ENCODE data around the gene CDH5. TPM values are rescaled to one million over a fixed set of nuclear protein-coding genes. Genes with fewer than 3 reads are reported as not detected.

The CDH5 gene
- total and polyA plus RNA-seq, 2 of the 13 experiments (the other 11 are each of a cell fraction or from before 2014, with no cell fraction given) = 0.71 to 1.1 TPM

DNA sequence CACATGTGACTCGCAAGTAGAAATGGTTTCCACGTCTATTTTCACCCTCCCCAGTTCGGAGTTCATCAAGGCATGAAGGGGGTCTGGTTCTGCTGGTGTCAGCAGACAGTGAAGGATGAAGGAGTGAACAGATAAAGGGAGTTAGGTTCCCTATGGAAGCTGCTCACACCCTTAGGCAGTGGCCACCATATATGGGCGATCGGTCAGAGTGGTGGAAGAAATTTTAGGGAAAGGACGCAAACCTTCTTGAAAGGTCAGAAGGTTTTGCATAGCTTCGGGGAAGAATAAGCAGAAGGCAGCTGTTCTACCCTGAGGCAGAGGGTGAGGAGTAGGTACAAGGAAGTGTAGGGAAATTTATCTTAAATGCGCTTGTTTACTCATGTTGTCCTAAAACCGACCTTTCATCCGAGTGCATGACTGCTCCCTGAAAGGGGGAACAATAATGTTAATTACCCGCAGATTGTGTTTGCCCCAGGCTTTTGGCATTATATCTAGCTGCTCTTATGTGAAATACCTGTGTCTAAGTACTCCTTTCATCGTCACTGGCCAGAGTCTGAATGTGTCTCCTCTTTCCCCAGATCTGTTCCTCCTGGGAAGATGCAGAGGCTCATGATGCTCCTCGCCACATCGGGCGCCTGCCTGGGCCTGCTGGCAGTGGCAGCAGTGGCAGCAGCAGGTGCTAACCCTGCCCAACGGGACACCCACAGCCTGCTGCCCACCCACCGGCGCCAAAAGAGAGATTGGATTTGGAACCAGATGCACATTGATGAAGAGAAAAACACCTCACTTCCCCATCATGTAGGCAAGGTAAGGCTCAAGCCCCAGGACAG, 12.5 kb downstream of the CDH5 start:
- H4K20me1 ChIP-seq (ENCODE audit: insufficient read depth, low read length) = no peaks in the 10 kb centered on the region
- ChIA-PET CTCF (ENCODE audit: low intra/inter-chr PET ratio, low total read pairs) (no interaction called here), POLR2A (no interaction called here)
- no peaks in the 10 kb centered on the region for H3K9me3 ChIP-seq (ENCODE audit: low read length)
- BruUV-seq (replicated peaks) = no TSS peak
- DNase-seq (ENCODE audit: low spot score) (no peak), FAIRE-seq (no peak), ATAC-seq (no peak)
- no peaks in the 10 kb centered on the region for H3K36me3 ChIP-seq (replicated peaks in 1 of 2; ENCODE audit: control insufficient read depth in 1 of 2, insufficient read depth in 2 of 2, low read length in 2 of 2)
- no peak overlapping the region for H3K27ac ChIP-seq (ENCODE audit: extremely low read length, insufficient read depth, low read length)
- 57% methylated on average over 18 of the region's 18 CpGs for WGBS (ENCODE audit: low lambda C conversion rate)
- peaks cover 4 to 8% of the 10 kb centered on the region in 2 experiments; a peak in 2 of 5 replicates for H3K27me3 ChIP-seq (ENCODE audit: control insufficient read depth in 1 of 2, insufficient read depth in 2 of 2, low read length in 2 of 2)
- H2AFZ ChIP-seq (ENCODE audit: low read length) = no peak overlapping the region
- no peak overlapping the region for H3K4me3 ChIP-seq (replicated peaks in 1 of 3; ENCODE audit: insufficient read depth in 1 of 3, low read depth in 2 of 3, low read length in 3 of 3)
- peaks cover 43% of the 10 kb centered on the region for H3K4me1 ChIP-seq (ENCODE audit: insufficient read depth, low read length)
- no peak for TF ChIP-seq ZNF557 (CRISPR knock-in tag; IDR thresholded peaks at IDR 0.05)
- TF ChIP-seq FOSL2 (CRISPR knock-in tag; IDR thresholded peaks at IDR 0.05) = no peak
- no peak for TF ChIP-seq KLF12 (CRISPR knock-in tag; IDR thresholded peaks at IDR 0.05; ENCODE audit: borderline replicate concordance)
- TF ChIP-seq U2AF1 (optimal IDR thresholded peaks at IDR 0.05; ENCODE audit: low read depth, low read length) = no peak
- TF ChIP-seq, protein P1, sequence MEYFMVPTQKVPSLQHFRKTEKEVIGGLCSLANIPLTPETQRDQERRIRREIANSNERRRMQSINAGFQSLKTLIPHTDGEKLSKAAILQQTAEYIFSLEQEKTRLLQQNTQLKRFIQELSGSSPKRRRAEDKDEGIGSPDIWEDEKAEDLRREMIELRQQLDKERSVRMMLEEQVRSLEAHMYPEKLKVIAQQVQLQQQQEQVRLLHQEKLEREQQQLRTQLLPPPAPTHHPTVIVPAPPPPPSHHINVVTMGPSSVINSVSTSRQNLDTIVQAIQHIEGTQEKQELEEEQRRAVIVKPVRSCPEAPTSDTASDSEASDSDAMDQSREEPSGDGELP (IDR thresholded peaks at IDR 0.05; ENCODE audit: borderline replicate concordance, low read depth) = no peak
- no peak overlapping the region for H3K9ac ChIP-seq (ENCODE audit: insufficient read depth, low read depth, low read length)
- no peaks in the 10 kb centered on the region for H3K79me2 ChIP-seq (ENCODE audit: insufficient read depth, low read length)
- intact Hi-C loops (cut with micrococcal nuclease; ENCODE audit: unreplicated experiment) (no loop called here), in situ Hi-C loops (cut with HindIII; ENCODE audit: extremely low pct_ligation_motif_present, low pct_unique_long_range_greater_than_20kb) (no loop called here)
- H3K4me2 ChIP-seq (ENCODE audit: low read depth, low read length) = no peak overlapping the region

DNA sequence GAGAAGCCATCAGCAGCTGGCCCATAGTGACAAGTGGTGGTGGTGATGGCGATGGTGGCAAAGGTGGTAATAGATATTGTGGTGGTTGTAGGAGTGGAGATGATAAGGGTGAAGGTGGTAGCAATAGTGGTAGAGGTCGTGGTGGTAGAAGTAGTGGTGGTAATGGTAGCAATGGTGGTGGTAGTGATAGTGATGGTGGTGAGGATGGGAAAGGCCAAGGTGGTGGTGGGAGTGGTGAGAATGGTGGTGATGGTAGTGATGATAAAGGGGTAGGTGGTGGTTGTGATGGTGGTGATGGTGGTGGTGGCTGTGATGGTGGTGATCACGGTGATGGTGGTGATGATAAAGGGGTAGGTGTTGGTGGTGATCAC, 13.1 kb downstream of the CDH5 start:
- intact Hi-C loops (cut with micrococcal nuclease; ENCODE audit: unreplicated experiment) (no loop called here), in situ Hi-C loops (cut with HindIII; ENCODE audit: extremely low pct_ligation_motif_present, low pct_unique_long_range_greater_than_20kb) (no loop called here)
- no TSS peak for BruUV-seq (replicated peaks)
- ChIA-PET POLR2A (no interaction called here), CTCF (ENCODE audit: low intra/inter-chr PET ratio, low total read pairs) (no interaction called here)
- H4K20me1 ChIP-seq (ENCODE audit: insufficient read depth, low read length) = no peaks in the 10 kb centered on the region
- no peaks in the 10 kb centered on the region for H3K36me3 ChIP-seq (replicated peaks in 1 of 2; ENCODE audit: control insufficient read depth in 1 of 2, insufficient read depth in 2 of 2, low read length in 2 of 2)
- no peak overlapping the region for H3K4me3 ChIP-seq (replicated peaks in 1 of 3; ENCODE audit: insufficient read depth in 1 of 3, low read depth in 2 of 3, low read length in 3 of 3)
- ATAC-seq (no peak), DNase-seq (ENCODE audit: low spot score) (no peak), FAIRE-seq (no peak)
- no peak overlapping the region for H3K4me2 ChIP-seq (ENCODE audit: low read depth, low read length)
- H2AFZ ChIP-seq (ENCODE audit: low read length) = no peak overlapping the region
- H3K4me1 ChIP-seq (ENCODE audit: insufficient read depth, low read length) = peaks cover 43% of the 10 kb centered on the region
- H3K27ac ChIP-seq (ENCODE audit: extremely low read length, insufficient read depth, low read length) = no peak overlapping the region
- H3K9ac ChIP-seq (ENCODE audit: insufficient read depth, low read depth, low read length) = no peak overlapping the region
- 46% methylated on average over 3 of the region's 3 CpGs for whole genome bisulfite sequencing (ENCODE audit: low lambda C conversion rate)
- H3K9me3 ChIP-seq (ENCODE audit: low read length) = no peaks in the 10 kb centered on the region
- no peaks in the 10 kb centered on the region for H3K79me2 ChIP-seq (ENCODE audit: insufficient read depth, low read length)
- TF ChIP-seq, protein P2, sequence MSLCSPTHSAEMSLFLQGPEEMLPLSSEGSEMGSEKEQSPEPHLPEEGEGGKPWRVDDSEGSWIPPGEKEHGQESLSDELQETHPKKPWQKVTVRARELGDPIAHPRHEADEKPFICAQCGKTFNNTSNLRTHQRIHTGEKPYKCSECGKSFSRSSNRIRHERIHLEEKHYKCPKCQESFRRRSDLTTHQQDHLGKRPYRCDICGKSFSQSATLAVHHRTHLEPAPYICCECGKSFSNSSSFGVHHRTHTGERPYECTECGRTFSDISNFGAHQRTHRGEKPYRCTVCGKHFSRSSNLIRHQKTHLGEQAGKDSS (CRISPR knock-in tag; IDR thresholded peaks at IDR 0.05; ENCODE audit: borderline replicate concordance, low read depth) = no peak
- TF ChIP-seq ATM (IDR thresholded peaks at IDR 0.05; ENCODE audit: borderline replicate concordance) (no peak), PLRG1 (conservative IDR thresholded peaks at IDR 0.05) (0 out of 2 replicates have a peak, but pooled peaks have one; percentile 88), NFRKB (IDR thresholded peaks at IDR 0.05) (0 out of 2 replicates have a peak, but pooled peaks have one; percentile 9), ZNF782 (CRISPR knock-in tag; IDR thresholded peaks at IDR 0.05; ENCODE audit: borderline replicate concordance) (no peak), ATF7-NPFF (CRISPR knock-in tag; IDR thresholded peaks at IDR 0.05; ENCODE audit: low read depth) (no peak), KLF11 (CRISPR knock-in tag; IDR thresholded peaks at IDR 0.05) (no peak), CCDC6 (CRISPR knock-in tag; IDR thresholded peaks at IDR 0.05) (no peak), FOXK2 (IDR thresholded peaks at IDR 0.05) (0 out of 2 replicates have a peak, but pooled peaks have one; percentile 13), NBN (conservative IDR thresholded peaks at IDR 0.05) (0 out of 2 replicates have a peak, but pooled peaks have one; percentile 63)
- TF ChIP-seq, protein P3, sequence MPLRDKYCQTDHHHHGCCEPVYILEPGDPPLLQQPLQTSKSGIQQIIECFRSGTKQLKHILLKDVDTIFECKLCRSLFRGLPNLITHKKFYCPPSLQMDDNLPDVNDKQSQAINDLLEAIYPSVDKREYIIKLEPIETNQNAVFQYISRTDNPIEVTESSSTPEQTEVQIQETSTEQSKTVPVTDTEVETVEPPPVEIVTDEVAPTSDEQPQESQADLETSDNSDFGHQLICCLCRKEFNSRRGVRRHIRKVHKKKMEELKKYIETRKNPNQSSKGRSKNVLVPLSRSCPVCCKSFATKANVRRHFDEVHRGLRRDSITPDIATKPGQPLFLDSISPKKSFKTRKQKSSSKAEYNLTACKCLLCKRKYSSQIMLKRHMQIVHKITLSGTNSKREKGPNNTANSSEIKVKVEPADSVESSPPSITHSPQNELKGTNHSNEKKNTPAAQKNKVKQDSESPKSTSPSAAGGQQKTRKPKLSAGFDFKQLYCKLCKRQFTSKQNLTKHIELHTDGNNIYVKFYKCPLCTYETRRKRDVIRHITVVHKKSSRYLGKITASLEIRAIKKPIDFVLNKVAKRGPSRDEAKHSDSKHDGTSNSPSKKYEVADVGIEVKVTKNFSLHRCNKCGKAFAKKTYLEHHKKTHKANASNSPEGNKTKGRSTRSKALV (CRISPR knock-in tag; IDR thresholded peaks at IDR 0.05) = no peak
- H3K27me3 ChIP-seq (ENCODE audit: control insufficient read depth in 1 of 2, insufficient read depth in 2 of 2, low read length in 2 of 2) = peaks cover 2 to 3% of the 10 kb centered on the region in 2 experiments; a peak in 1 of 5 replicates

All from HepG2 (cell line).